Gastrocnemius medialis (tissue), 4 donors: ENCODE data around the gene CHST3. TPM values are rescaled to one million over a fixed set of nuclear protein-coding genes. Genes with fewer than 3 reads are reported as not detected.

ENCODE experiments used
- ATAC-seq, 2 donors: fragments of 150-250 bp; one replicate each; pipeline ENCODE4 v1.9.1; 2016
- DNase-seq, 2 donors: peaks; one replicate each; pipeline ENCODE4 v3.0.0-alpha.2; 2019
- H3K27ac ChIP-seq, 4 donors: fragments of 200-600 bp; sonication (generic); 1 replicate in 1 of 4; 2 replicates in 3 of 4; pipeline ENCODE4 v1.5.1; 2016 to 2018; ENCODE audit warnings: mild to moderate bottlenecking in 2 of 4, moderate library complexity in 1 of 4
- H3K27me3 ChIP-seq, 3 donors: fragments of 200-600 bp; sonication (generic) in 2 of 3; 1 replicate in 1 of 3; 2 replicates in 2 of 3; pipeline versions ENCODE4 v1.5.1 to v1.6.0; 2016 to 2019; ENCODE audit warnings: mild to moderate bottlenecking in 1 of 3, moderate library complexity in 1 of 3
- H3K36me3 ChIP-seq, 2 donors: fragments of 200-600 bp; sonication (generic) in 1 of 2; one replicate each; pipeline ENCODE4 v1.5.1; 2017 to 2018
- H3K4me1 ChIP-seq, 2 donors: fragments of 200-600 bp; sonication (generic) in 1 of 2; one replicate each; pipeline ENCODE4 v1.5.1; 2016 to 2017; ENCODE audit warnings: mild to moderate bottlenecking in 2 of 2
- H3K4me3 ChIP-seq, 4 donors: fragments of 200-600 bp; sonication (generic) in 3 of 4; 1 replicate in 1 of 4; 2 replicates in 3 of 4; pipeline ENCODE4 v1.5.1; 2016 to 2019; ENCODE audit warnings: mild to moderate bottlenecking in 2 of 4
- H3K9me3 ChIP-seq, 3 donors: fragments of 200-600 bp; sonication (generic) in 2 of 3; 1 replicate in 1 of 3; 2 replicates in 2 of 3; pipeline ENCODE4 v1.5.1; 2016 to 2019
- POLR2A ChIP-seq, 2 donors: fragments of 450-650 bp; IDR thresholded peaks; one replicate each; pipeline ENCODE4 v1.6.1; 2017; ENCODE audit warnings: antibody characterized with exemption in 2 of 2, mild to moderate bottlenecking in 2 of 2, moderate library complexity in 2 of 2
- in situ Hi-C, 4 donors: fragments of 200-750 bp; cut with MboI; loops; one replicate each; pipeline versions ENCODE4 v1.15.0 to v1.8.0; 2017; ENCODE audit warnings: low sequenced_read_pairs in 4 of 4
- intact Hi-C: fragments of 100-400 bp; cut with DNase I; formaldehyde crosslinking; loops from one replicate; pipeline ENCODE4 v1.15.1; 2023; ENCODE audit warnings: low total_unique reads
- total RNA-seq, 4 donors: library from RNA; depleted of rRNA; stranded (reverse); fragments of >200 nt; gene quantifications; one replicate each; pipeline versions ENCODE4 v1.1.0 to v1.2.3, GENCODE V29; 2016
- TF ChIP-seq, protein P1 (sequence below), 5 experiments: fragments of 450-650 bp in 3 of 5; fragments of 200-600 bp in 2 of 5; sonication (generic) in 2 of 5; IDR thresholded peaks in 4 of 5; conservative IDR thresholded peaks in 1 of 5; 1 replicate in 4 of 5; 2 replicates in 1 of 5; pipeline ENCODE4 v1.5.1; 2016 to 2019; ENCODE audit warnings: antibody characterized with exemption in 5 of 5, mild to moderate bottlenecking in 3 of 5, moderate library complexity in 3 of 5

CHST3 gene
- total RNA-seq, 4 donors from 2014 or later = 11.5 to 31.6 (median 16.3) TPM

DNA sequence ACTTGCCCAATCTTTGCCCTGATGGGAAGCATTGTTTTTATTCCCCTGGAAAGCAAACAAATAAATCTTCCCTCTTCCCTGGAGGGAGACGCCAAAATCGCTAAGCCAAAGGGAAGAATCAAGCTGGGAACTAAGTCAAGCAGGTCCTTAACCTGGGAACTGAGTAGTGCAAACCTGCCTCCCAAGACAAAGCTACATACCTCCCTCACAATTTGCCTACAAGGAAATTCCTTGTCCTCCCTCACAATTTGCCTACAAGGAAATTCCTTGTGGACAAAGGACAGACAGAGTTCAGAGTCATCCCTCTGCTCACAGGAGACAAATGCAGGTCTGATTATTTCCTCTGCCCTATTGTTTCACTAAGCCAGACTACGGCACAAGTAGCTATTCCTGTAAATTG, 73.6 kb downstream of the CHST3 start:
- no peak for TF ChIP-seq POLR2A (IDR thresholded peaks at IDR 0.05)
- TF ChIP-seq, protein P1, sequence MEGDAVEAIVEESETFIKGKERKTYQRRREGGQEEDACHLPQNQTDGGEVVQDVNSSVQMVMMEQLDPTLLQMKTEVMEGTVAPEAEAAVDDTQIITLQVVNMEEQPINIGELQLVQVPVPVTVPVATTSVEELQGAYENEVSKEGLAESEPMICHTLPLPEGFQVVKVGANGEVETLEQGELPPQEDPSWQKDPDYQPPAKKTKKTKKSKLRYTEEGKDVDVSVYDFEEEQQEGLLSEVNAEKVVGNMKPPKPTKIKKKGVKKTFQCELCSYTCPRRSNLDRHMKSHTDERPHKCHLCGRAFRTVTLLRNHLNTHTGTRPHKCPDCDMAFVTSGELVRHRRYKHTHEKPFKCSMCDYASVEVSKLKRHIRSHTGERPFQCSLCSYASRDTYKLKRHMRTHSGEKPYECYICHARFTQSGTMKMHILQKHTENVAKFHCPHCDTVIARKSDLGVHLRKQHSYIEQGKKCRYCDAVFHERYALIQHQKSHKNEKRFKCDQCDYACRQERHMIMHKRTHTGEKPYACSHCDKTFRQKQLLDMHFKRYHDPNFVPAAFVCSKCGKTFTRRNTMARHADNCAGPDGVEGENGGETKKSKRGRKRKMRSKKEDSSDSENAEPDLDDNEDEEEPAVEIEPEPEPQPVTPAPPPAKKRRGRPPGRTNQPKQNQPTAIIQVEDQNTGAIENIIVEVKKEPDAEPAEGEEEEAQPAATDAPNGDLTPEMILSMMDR (IDR thresholded peaks at IDR 0.05 in 4 of 5, conservative IDR thresholded peaks at IDR 0.05 in 1 of 5) = no peak
- intact Hi-C loops = no loop called here

DNA sequence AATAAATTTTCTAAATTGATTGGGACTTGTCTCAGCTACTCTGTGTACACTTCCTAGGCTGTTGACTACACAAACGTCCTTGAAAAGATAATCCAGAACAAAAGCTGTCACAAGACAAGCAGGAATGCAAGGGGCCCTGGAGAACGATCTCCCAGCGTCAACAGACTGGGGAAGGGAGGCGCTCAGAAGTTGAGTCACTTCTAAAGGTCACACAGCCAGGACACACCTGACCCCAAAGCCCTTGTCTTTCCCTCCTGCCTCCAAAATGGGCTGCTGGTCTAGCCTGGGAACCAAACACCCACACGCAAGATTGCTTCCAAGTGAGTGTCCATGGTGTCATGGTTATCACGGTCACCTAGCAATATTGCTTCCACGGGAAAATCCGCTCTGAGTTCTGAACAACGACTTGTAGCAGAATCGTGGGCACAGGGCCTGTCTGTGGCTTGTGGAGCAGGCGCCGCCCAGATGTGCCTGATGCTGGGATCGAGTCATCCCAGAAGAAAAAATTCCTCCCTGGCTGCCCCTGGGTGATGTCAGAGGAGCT, 74.3 kb downstream of the CHST3 start:
- DNase-seq (no peak), ATAC-seq (no peak)
- in situ Hi-C loops = no loop called here
- no peaks in the 10 kb centered on the region for H3K27me3 ChIP-seq
- H3K36me3 ChIP-seq = no peaks in the 10 kb centered on the region
- no peak for TF ChIP-seq POLR2A (IDR thresholded peaks at IDR 0.05)
- TF ChIP-seq, protein P1 (IDR thresholded peaks at IDR 0.05 in 4 of 5, conservative IDR thresholded peaks at IDR 0.05 in 1 of 5) = no peak
- peaks cover 10 to 18% of the 10 kb centered on the region in 2 donors for H3K4me1 ChIP-seq
- no peak overlapping the region for H3K4me3 ChIP-seq
- H3K9me3 ChIP-seq = no peaks in the 10 kb centered on the region
- no peak overlapping the region for H3K27ac ChIP-seq
- intact Hi-C loops = no loop called here

More for the DNA sequence above, 73.6 kb downstream of the CHST3 start:
- DNase-seq = no peak
- Histone ChIP-seq H3K36me3 (no peaks in the 10 kb centered on the region), H3K4me3 (no peak overlapping the region), H3K4me1 (peaks cover 13 to 19% of the 10 kb centered on the region in 2 donors), H3K9me3 (no peaks in the 10 kb centered on the region), H3K27ac (no peak overlapping the region), H3K27me3 (no peaks in the 10 kb centered on the region)
- ATAC-seq = no peak
- in situ Hi-C loops = no loop called here

DNA sequence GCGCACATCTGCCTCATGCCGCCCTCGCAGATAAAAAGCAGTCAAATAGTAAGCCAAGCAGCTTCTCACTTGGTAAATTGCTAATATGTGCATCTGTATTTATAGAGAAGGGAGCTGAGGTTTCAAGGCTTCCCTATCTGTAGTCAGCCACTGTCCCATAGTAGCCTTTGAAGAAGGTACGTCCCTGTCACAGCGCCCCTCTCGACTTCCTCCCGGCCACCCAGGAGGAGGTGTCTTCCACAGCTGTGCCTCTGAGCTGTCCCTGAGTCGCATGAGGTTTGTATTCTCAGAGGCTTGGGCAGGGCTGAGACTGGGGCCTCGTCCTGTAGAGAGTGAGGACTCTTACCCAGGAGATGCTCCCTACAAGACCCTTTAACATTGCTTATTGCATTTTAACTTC, 75.2 kb downstream of the CHST3 start:
- H3K4me1 ChIP-seq = peaks cover 8 to 13% of the 10 kb centered on the region in 2 donors
- no peak for ATAC-seq
- no peak for TF ChIP-seq POLR2A (IDR thresholded peaks at IDR 0.05)
- TF ChIP-seq, protein P1 (IDR thresholded peaks at IDR 0.05 in 4 of 5, conservative IDR thresholded peaks at IDR 0.05 in 1 of 5) = no peak
- no peaks in the 10 kb centered on the region for H3K36me3 ChIP-seq
- H3K27ac ChIP-seq = no peak overlapping the region
- no peaks in the 10 kb centered on the region for H3K9me3 ChIP-seq
- intact Hi-C loops (no loop called here), in situ Hi-C loops (no loop called here)
- H3K4me3 ChIP-seq = no peak overlapping the region
- no peak for DNase-seq
- no peaks in the 10 kb centered on the region for H3K27me3 ChIP-seq

DNA sequence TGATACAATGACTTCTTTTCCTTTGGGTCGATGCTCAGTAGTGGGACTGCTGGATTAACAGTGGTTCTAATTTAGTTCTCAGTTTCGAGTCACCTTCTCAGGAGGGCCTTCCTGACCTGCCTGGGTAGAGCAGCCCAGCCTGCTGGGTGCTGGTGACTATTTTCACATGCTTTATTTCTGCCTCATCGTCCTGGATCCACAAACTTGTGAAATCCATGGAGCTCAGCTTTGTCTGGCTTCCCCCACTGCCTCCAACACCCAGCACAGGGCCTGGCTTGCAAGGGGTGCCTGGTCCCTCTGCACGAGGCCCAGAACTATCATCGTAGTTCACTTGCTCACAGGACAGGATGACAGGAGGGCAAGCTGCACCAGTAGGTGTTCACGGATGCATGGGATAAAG, 77.3 kb downstream of the CHST3 start:
- ATAC-seq (no peak), DNase-seq (no peak)
- H3K4me3 ChIP-seq = no peak overlapping the region
- no peaks in the 10 kb centered on the region for H3K27me3 ChIP-seq
- H3K36me3 ChIP-seq = no peaks in the 10 kb centered on the region
- intact Hi-C loops (no loop called here), in situ Hi-C loops (no loop called here)
- H3K27ac ChIP-seq = no peak overlapping the region
- TF ChIP-seq POLR2A (IDR thresholded peaks at IDR 0.05) = no peak
- TF ChIP-seq, protein P1 (IDR thresholded peaks at IDR 0.05 in 4 of 5, conservative IDR thresholded peaks at IDR 0.05 in 1 of 5) = no peak
- H3K4me1 ChIP-seq = peaks cover 9 to 10% of the 10 kb centered on the region in 2 donors
- H3K9me3 ChIP-seq = no peaks in the 10 kb centered on the region
